K562 (cell line): ENCODE data around the gene PNMT.

ENCODE experiments used
- ATF7 ChIP-seq: fragments of 450-650 bp; IDR thresholded peaks from 2 replicates; pipeline ENCODE4 v1.7.1; 2014; ENCODE audit warnings: mild to moderate bottlenecking, moderate library complexity
- CAMTA2 ChIP-seq: fragments of 250-450 bp; sonication (Bioruptor Pico); conservative IDR thresholded peaks from 2 replicates; pipeline ENCODE4 v1.5.1; 2022
- EGR1 ChIP-seq: fragments of 450-650 bp; conservative IDR thresholded peaks from 2 replicates; pipeline ENCODE4 v1.6.1; 2017; ENCODE audit warnings: mild to moderate bottlenecking
- POLR2AphosphoS5 ChIP-seq: IDR thresholded peaks from 2 replicates; pipeline ENCODE4 v1.6.1; 2011; ENCODE audit warnings: mild to moderate bottlenecking, low read depth, low read length, moderate library complexity; ENCODE audit not compliant: control insufficient read depth, insufficient read depth
- TBL1XR1 ChIP-seq, 2 experiments: IDR thresholded peaks; 2 replicates each; pipeline ENCODE4 v1.6.1; 2012; ENCODE audit warnings: improper control_type of control experiment in 2 of 2, low read length in 2 of 2, mild to moderate bottlenecking in 1 of 2
- TF ChIP-seq, protein P1 (sequence below): sonication (generic); formaldehyde crosslinking; IDR thresholded peaks from 2 replicates; pipeline ENCODE4 v1.8.0; 2022; ENCODE audit warnings: missing genetic modification reagents, mild to moderate bottlenecking, borderline replicate concordance
- TF ChIP-seq, protein P2 (sequence below): sonication (generic); formaldehyde crosslinking; IDR thresholded peaks from 2 replicates; pipeline ENCODE4 v1.8.1; 2022; ENCODE audit warnings: missing genetic modification reagents
- TF ChIP-seq, protein P3 (sequence below), 3 experiments: IDR thresholded peaks in 2 of 3; conservative IDR thresholded peaks in 1 of 3; 2 replicates each; pipeline ENCODE4 v1.5.1; 2011 to 2012; ENCODE audit warnings: low read length in 3 of 3, mild to moderate bottlenecking in 3 of 3, control low read depth in 2 of 3, improper control_type of control experiment in 1 of 3, inconsistent platforms in 1 of 3, low read depth in 1 of 3, mixed read lengths in 1 of 3, moderate library complexity in 1 of 3; ENCODE audit not compliant: insufficient read depth in 2 of 3

- TF ChIP-seq, protein P1, sequence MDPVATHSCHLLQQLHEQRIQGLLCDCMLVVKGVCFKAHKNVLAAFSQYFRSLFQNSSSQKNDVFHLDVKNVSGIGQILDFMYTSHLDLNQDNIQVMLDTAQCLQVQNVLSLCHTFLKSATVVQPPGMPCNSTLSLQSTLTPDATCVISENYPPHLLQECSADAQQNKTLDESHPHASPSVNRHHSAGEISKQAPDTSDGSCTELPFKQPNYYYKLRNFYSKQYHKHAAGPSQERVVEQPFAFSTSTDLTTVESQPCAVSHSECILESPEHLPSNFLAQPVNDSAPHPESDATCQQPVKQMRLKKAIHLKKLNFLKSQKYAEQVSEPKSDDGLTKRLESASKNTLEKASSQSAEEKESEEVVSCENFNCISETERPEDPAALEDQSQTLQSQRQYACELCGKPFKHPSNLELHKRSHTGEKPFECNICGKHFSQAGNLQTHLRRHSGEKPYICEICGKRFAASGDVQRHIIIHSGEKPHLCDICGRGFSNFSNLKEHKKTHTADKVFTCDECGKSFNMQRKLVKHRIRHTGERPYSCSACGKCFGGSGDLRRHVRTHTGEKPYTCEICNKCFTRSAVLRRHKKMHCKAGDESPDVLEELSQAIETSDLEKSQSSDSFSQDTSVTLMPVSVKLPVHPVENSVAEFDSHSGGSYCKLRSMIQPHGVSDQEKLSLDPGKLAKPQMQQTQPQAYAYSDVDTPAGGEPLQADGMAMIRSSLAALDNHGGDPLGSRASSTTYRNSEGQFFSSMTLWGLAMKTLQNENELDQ (CRISPR knock-in tag) = no peak
- TF ChIP-seq EGR1 (no peak), ATF7 (no peak), TBL1XR1 (IDR thresholded peaks at IDR 0.05; ENCODE audit: low read length in 2 of 2) (no peak), CAMTA2 (no peak), POLR2AphosphoS5 (no peak)
- TF ChIP-seq, protein P2, sequence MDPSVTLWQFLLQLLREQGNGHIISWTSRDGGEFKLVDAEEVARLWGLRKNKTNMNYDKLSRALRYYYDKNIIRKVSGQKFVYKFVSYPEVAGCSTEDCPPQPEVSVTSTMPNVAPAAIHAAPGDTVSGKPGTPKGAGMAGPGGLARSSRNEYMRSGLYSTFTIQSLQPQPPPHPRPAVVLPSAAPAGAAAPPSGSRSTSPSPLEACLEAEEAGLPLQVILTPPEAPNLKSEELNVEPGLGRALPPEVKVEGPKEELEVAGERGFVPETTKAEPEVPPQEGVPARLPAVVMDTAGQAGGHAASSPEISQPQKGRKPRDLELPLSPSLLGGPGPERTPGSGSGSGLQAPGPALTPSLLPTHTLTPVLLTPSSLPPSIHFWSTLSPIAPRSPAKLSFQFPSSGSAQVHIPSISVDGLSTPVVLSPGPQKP (CRISPR knock-in tag) = no peak
- TF ChIP-seq, protein P3, sequence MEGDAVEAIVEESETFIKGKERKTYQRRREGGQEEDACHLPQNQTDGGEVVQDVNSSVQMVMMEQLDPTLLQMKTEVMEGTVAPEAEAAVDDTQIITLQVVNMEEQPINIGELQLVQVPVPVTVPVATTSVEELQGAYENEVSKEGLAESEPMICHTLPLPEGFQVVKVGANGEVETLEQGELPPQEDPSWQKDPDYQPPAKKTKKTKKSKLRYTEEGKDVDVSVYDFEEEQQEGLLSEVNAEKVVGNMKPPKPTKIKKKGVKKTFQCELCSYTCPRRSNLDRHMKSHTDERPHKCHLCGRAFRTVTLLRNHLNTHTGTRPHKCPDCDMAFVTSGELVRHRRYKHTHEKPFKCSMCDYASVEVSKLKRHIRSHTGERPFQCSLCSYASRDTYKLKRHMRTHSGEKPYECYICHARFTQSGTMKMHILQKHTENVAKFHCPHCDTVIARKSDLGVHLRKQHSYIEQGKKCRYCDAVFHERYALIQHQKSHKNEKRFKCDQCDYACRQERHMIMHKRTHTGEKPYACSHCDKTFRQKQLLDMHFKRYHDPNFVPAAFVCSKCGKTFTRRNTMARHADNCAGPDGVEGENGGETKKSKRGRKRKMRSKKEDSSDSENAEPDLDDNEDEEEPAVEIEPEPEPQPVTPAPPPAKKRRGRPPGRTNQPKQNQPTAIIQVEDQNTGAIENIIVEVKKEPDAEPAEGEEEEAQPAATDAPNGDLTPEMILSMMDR (IDR thresholded peaks at IDR 0.05 in 2 of 3, conservative IDR thresholded peaks at IDR 0.05 in 1 of 3; ENCODE audit: insufficient read depth in 2 of 3, low read depth in 1 of 3, low read length in 3 of 3) = no peak
These were observed 38.8 kb upstream of the PNMT start for GRCh38 chr17:39629494-39629880.
